Measurements from ENCODE around the gene PHF14. TPM values are rescaled to one million over a fixed set of nuclear protein-coding genes. Genes with fewer than 3 reads are reported as not detected.
A peak's percentile ranks its signal among the peaks of the same experiment; 100 is the strongest.

Gene PHF14
- total RNA-seq, 1 donor from 2014 or later = 99.4 TPM

DNA sequence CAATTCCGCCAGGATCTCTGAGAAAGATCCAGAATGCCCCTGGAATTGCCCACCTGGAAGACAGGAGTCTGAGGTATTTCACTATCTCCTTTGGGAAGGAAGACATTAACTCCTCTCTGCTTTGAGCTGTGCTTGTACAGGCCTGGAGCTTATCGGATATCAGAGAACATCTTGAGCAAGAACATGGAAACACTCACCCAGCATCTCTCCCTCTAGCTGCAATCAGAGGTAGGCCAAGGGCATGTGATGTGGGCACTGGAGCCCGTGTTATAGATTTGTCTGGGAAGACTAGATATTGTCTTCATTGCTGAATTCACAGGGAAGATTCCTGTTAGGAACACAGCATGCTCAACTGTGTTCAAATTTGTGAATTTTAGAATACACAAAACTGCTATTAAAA is 233.9 kb downstream of the PHF14 start:
- DNase-seq (ENCODE audit: low spot score) = no peak

DNA sequence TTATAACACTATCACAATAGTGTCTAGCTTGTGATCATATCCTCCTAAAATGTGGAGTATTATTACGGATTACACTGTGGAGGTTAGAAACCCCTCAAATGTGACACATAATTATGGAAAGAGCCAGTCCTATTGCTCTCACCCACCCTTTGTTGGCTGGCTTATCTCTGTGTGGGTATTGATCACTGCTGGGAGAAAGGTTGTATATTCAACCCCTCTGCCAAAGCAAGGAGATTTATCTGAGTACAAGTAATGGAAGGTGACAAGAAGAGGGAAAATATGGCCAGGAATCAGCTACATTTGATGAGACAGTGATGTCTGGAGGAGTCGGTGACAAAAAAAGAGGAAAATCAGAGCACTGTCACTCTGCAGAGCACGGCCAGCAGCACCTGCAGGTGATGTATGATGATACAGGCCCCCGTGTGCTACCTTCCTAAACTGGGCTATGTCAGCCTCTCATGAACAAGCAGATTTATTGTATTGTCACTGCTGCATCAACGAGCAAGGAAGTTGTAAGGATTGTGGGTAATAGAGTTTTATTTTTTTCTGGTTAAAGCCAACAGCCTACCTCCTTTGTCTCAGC is 235.3 kb downstream of the PHF14 start:
- DNase-seq (ENCODE audit: low spot score) = no peak

DNA sequence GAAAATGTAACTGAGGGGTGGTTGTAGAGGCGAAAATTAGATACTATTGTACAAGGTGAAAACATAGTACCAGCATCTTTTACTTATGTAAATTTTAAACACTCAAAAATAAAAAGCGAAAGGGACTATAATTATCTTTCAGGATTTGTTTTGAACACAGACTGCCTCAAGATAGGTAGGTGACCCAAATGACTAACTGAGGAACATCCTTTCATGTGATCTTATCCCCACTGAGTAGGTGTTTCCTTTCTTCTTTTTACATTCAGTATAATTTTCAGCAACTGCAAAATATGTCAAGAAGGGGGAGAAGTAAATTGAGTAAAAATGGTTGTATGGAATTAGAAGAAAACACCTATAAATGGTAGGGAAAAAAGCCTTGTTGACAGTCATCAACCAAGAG is 236.7 kb downstream of the PHF14 start:
- DNase-seq (ENCODE audit: low spot score) = no peak

DNA sequence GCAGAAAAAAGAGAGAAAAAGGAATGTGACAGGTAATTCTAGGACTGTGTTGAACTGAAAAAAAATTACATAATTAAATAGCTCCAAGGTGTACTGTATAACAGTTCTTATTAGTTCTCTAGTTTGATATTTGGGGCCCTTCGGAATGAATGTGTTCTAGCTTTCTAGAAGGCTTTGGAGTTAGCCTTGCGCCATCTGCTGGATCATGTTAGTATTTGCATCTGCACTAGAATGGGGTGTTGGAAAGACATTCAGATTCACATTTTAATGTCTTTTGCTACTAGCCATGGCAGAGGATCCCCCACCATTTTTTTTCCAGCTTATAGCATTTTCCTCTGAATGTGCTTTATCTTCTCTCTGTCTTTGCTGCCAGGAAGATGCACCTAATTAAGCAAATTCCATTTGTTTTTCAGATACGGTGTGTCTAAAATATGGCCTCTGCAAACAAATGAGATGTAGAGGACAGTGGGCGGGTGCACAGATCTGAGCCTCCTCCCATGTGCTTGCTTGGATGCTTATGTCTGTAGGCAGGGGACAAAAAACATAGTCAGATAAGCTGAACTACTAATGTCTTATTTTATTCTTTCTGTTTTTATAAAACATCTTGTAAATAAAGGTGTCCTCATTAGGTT is 238.5 kb downstream of the PHF14 start:
- peak; percentile 77 for DNase-seq (ENCODE audit: low spot score)

- DNase-seq (ENCODE audit: low spot score) = no peak
Observed at GRCh38 chr7:11212816-11213215, 239.1 kb downstream of the PHF14 start.

- DNase-seq (ENCODE audit: low spot score) = no peak
Observed at GRCh38 chr7:11213266-11213665, 239.6 kb downstream of the PHF14 start.

- DNase-seq (ENCODE audit: low spot score) = no peak
Observed at GRCh38 chr7:11216276-11216675, 242.6 kb downstream of the PHF14 start.

- no peak for DNase-seq (ENCODE audit: low spot score)
Observed at GRCh38 chr7:11217848-11218565, 244.3 kb downstream of the PHF14 start.
